HG02798 (cell line): ENCODE data around the gene RIPK4.

Source experiments
- ATAC-seq: cut with Tn5 transposase; IDR thresholded peaks from one replicate; pipeline ENCODE4 v1.9.1; 2021; ENCODE audit warnings: mild to moderate bottlenecking; ENCODE audit not compliant: unreplicated experiment, poor library complexity

Gene RIPK4

DNA sequence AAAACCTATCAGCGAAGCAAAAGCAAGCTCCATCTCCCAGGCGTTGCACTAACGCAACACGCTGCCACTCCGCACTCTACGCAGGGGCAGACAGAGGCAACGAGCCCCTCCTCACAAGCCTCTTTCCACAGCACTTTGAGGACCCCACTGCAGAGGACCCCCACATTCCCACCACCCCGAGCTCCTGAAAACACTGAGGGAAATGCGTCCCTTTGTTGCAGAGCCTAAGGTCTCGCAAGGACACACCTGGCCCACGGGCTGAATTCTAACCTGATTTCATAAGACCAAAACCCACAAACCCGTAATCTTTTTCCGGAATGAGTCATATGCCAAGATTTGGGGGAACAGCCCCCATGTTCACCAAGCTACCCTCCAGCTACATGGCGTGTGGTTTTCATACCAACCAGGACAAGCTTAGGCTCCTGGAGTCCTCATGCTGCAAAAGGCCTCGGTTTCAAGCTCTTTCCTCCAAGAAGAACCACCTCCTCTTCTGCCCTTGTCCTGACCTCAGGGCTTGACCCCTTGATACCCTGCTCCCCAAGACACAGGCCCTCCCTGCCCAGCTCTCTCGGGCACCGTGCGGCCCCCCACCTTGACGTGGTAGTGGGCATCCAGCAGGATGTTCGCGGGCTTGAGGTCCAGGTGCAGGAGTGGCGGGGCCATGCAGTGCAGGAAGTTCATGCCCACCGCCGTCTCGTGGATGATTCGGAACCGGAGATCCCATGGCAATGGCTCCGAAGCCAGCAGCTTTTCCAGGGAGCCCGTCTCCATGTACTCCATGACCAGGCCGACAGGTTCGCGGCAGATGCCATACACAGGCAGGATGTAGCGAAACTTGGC lies 10.7 kb downstream of the RIPK4 start:
- no peak for ATAC-seq

DNA sequence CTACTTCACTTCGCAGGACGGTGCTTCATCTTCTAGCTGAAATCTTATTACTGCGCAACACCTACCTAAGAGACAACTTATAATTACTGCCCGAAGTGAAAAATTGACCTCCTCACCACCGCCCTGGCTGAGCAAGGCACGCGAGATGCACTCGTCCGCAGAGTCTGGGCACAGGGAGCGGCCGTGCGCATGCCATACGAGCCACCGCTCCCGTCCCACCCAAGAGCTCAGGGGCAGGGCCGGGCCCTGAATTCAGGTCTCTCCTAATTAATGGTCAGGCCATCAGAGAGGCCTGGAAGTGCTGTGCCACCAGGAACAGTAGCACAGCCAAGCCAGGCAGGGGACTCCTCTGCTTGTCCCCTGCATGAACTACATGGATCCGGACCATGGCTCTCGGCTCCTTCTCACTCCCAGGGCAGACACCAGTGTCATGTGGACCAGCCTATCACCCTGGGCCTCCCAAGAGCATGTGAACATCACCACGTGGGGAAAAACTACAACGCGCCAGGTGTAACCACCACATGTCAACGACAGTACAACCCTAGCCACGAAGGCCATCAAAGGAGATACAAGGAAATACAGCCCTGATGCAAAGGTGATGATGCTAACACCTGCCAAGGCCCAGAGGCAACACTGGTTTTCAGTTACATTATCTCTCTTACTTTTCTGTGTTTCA lies 11.5 kb downstream of the RIPK4 start:
- no peak for ATAC-seq

DNA sequence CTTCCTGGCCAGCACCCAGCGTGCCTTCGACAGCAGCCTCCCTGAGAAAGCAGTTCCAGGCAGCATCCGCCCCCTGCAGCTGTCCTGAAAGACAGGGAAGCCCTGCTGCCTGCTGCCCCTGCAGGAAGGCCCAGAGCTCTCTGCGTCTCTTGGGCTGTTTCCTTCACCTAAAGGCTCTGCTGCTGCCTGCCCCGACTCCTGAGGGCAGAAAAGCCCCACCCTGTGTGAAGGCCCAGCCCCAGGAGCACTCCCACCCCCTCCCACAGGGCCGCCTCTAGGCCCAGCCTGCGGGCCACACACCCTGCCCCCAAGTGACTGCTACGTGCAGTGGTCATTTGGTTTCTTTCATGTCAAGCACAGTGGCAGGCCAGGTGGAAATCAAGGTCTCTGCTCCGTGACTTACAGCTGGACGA lies 12.4 kb downstream of the RIPK4 start:
- ATAC-seq: no peak

DNA sequence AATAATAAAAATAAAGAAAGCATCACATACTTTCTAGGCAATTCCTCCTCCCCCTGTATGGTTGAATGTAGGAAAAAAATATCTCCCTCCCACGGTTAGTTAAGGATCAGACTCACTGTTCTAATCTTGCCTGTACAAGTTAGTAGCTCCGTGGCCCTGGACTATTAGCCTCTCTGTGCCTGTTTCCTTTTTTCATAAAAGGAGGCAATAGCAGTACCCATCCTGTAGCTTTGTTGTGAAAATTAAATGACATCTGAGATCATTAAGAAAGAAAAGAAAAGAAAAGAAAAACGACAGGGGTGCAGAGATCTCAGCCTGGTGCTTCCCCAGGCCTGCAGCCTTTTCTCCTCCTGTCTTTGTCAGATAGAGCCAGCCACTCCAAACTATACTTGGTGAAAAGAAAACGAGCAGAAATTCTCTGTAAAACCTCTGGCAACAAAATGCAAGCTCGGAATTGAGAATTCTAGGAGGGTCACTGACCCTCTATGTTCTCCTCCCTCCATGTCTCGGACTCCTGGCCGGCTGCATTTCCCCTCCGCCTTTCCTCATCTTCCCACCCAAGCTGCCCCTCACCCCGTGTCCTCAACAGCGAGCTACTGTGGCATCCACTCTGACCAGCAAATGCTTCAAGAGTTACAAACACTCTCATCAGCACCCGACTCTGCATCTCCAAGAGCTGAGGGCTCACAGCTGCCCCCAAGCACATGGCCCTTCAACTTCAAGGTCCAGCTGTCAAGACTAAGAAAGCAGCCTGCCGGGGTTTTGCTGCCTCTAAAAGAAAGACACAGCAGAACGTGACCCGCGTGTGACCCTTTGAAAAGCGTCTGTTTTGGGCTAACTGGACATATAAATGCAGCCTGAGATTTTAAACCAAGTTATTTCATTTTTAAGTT lies 13.6 kb downstream of the RIPK4 start:
- no peak for ATAC-seq

DNA sequence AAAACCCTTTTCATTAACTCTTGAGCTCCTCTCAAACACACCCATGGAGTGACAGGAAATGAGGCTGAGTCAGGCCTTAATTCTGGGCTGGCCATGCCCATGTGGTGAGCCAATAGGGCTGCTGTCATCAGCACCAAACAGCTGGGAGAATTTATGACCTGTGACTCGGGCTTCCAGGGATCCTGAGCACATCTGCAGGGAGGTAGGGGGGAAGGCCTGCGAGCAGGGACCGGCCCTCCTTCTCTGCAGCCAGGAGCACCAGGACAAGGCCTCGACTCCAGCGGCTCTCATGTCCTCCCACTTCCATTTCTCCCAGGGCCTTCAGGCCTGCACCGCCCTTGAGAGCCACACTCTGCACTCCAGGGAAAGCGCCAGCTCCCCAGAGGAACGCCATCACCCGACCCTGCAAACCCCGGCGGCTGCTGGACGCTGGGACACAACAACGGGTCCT lies 14.6 kb downstream of the RIPK4 start:
- no peak for ATAC-seq

DNA sequence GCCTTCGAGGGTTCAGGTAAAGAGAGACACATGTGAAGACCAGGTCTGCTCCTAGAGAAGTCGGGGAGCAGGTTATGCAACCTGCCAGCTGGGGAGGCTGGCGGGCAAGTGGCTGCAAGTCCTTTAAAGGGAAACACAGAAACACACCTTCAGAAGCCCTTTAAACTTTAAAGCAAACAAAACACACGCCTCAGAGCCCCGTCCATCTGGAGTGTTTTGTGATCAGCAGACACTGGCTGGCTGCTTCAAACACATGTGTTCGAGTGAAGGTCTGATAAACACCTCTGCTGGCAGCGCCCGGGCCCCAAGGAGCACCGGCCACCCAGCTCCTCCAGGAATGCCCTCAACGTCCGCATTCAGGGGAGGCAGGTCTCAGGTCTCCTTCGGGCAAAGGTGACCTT lies 15.2 kb downstream of the RIPK4 start:
- no peak for ATAC-seq

DNA sequence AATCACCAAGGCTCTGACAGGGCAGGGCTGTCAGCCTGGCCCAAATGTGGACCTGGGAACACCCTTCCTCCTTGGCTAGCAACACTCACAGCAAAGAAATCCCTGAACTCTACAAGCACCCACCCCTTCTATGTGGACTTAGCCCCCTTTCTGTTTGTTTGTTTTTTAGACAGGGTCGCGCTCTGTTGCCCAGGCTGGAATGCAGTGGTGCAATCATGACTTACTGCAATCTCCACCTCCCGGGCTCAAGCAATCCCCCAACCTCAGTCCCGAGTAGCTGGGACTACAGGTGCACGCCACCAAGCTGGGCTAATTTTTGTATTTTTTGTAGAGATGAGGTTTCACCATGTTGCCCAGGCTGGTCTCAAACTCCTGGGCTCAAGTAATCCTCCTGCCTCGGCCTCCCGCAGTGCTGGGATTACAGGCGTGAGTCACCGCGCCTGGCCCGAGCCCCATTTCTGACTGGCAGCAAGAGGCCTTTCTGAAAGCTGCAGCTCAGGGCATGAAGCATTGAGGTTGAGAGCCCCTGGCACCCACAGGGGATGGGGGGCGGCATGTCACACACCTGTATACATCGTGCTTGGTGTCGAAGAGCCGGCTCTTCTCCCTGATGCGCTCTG lies 16.2 kb downstream of the RIPK4 start:
- no peak for ATAC-seq

DNA sequence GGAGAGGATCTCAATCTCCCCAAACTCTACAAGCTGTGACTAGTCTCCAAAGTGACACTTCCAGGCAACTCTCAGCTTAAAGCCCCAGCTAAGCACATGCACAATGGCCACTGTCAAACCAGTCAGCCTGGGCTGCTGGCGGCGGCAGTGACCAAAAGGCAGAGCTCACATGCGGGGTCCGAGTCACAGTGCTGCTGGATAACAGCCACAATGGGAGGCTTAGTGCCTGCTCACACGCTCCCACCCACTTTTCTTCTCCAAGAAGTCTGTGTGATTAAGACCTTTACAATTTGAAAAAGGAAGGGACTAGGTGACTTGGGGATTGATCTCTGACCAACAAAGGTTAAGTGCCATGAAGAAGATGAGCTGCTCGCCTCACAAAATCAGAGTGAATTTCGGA lies 16.8 kb downstream of the RIPK4 start:
- ATAC-seq: no peak

DNA sequence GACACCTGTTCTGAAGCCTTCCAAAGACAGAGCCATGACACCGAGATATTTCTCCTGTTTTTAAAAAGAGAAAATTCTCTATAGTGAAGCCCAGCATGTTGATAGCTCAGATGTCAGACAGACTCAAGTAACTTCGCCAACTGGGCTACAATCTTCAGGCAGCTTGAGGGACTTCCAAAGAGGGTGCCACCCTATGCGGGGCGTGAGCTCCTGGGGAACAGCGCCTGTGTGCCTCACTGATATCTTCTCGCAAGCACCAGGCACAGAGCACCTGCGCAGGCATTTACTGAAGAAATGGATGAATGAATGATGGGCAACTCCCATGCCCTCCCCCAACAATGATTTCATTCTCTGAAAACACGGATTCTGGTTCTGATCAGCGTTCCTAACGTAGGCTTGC lies 17.6 kb downstream of the RIPK4 start:
- ATAC-seq: no peak

DNA sequence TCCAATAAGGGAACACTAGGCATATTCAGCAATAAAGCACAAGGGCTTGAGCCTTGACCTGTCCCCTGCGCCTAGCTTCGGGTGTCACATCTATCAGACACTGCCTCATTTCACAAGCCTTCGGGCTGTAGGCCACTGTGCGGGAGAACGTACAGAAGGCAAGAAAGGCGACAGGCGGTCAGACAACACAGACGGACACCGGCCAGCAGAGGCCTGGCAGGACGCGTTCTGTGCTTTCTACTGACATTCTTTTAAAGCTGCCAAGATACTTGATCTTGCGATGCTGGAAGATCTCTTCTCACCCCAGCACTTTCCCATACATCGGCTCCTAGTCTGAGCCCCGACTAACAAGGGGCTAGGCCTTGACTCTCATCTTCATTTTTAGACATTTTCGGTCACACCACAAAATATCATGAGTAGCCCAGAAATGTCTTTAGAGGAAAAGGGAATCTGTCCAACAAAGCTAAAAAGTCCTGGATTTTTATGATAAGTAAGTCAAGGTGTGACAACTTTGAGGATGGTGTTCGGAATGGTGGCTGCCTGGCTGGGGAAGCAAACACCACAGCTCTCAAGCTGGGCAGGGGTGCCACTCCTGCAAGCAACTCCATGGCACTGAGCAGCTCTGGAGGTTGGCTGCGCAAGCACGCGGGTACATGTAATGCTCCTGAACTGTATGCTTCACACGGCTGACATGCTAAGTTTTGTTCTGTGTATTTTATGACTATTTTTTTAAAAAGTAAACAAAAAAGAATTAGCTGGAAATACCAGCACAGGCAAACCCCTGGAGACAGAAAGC lies 18.7 kb downstream of the RIPK4 start:
- ATAC-seq: no peak

DNA sequence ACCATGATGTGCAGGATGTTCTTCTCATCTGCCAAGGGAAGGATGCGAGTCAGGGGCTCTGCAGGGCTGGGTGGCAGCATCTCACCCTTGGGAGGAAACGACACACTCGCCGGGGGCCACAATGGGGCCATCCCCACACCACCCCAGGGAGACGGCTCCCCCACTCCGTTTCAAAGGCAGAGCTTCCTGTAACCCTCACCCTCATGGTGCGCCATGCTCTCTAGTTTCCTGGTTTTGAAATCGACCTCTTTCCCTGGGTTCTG lies 20.2 kb downstream of the RIPK4 start:
- ATAC-seq: no peak

DNA sequence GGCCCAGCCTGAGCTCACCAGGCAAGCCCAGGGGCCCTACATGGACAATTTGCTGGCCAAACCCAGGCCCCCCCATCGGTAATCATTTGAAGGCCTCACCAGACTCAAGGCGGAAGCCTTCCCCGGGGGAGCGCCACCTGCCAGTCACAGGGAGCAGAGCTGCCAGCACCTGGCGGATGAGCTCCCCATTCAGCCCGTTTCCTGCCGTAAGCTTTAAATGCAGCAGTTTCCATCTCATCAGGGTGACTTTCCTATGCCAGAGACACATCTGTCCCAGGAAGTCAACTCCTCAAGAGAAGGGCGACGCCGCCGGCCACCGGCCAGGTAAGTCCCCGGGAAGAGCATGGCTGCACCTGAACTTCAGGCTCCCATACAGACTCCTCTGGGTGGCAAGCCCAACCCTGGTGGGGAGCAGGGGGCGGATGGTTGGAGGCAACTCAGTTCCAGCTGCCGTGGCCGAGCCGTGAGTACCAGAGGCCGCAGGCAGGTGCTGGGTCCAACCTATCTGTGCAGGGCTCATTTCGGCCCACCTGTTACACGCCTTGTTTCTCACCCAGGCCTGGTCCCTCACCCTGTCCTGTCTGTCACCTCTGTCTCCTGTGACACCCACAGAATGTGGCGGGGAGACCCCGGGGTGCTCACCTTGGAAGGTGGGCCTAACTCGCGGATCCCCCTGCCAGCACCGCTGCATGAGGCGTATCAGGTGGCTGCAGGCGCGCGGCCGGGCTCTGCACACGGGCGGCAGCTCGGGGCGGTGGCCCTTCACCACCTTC lies 20.7 kb downstream of the RIPK4 start:
- ATAC-seq: no peak

DNA sequence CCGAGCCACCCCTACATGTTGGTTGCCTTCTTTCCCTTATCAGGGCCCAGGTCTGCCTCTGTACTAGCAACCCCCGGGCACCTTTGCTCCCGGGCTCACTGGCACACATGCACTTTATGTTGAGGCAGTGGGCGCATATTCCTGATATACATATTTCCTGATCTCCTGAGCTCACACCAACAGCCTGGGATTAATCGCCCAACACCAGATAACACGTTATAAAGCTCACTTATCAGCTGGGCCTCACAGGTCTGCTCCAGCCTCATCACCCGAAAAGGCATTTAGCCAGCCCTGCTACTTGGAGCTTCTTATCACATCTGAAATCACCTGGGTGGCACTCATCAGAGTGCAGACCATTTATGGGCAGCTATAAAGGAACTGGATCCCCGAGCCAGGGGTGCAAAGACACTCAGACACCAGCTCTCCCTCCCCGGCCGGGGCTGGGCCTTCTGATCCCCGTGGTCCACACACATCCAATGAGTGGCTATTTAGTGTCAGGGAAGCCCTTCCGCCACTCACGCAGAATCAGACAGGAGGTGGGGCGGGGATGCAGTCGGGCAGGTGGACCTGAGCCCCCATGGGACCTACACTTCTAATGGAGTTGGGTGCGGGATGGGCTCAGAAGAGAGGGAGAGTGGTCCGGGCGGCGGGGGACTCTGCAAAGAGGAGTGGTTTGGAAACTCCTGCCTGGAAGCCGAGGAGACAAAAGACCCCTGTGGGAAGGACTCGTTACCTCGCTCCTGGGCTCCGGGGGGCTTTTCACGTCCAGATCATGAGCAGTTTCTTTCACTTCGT lies 21.6 kb downstream of the RIPK4 start:
- ATAC-seq: no peak

DNA sequence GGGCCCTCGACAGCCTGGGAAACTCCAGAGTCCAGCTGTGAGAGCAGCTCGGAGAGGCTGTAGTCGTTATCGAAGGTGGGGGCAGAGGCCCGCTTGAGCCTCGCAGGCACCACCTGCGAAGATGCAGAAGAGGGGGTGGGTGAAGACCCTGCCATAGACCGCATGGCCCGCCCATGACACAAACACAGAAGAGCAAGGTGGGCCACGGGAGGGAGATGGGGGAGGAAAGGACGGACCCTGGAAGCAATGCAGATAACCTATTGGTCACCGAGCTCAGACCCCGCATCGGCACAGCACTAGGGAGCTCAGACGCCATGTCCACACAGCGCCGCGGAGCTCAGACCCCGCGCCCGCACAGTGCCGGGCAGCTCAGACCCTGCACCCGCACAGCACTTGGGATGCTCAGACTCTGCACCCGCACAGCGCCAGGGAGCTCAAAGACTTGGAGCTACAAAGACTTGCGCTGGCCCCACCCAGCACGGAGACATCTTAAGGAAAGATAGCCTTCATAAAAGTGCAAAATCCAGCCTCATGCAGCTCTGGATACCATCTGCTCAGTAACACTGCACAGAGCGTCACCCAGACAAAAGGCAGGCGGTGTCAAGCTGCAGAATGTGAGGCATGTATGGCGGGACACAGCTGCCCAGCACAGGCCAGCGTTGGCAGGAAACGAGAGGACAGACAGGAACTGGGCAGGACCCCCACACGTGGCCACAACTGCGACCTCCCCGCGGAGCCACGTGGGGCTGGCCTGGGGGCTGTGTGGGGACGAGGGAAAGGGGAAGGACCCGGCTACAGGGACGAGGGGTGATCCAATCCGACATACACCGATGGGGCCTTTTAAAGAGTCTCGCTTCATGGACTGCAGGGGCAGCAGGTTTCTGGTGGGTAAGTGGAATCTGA lies 22.6 kb downstream of the RIPK4 start:
- ATAC-seq: no peak

DNA sequence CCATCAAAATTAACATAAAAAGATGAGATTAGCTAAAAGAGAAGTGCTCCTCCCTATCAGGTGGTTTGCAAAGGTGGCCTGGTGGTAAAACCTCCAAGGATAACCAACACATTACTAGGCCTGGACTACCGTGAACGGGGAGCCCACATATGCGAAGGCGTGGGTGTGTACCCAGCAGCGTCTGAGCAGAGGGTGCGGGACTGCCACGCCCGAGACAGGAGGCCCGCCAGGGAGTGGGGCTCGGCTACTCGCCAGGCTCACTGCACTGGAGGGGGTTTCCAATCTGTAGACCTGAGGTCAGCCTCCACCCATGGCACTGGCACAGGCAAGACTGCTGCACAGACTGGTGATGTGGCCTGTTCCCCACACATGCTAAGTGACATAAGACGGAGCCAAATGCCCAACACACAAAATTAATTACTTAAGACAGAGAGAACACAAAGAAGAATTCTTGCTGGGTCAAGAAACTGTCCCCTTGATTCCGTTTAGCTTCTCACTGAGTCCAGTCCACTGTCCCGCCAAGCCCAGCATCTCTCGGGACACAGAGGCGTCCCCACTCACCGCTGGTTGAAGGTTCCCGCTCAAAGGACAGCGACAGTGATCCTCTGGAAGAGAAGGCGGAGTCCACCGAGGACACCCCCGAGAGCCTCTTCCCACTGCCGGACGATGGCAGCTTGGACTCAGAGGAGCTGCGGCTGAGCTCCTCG lies 23.4 kb downstream of the RIPK4 start:
- ATAC-seq: no peak

DNA sequence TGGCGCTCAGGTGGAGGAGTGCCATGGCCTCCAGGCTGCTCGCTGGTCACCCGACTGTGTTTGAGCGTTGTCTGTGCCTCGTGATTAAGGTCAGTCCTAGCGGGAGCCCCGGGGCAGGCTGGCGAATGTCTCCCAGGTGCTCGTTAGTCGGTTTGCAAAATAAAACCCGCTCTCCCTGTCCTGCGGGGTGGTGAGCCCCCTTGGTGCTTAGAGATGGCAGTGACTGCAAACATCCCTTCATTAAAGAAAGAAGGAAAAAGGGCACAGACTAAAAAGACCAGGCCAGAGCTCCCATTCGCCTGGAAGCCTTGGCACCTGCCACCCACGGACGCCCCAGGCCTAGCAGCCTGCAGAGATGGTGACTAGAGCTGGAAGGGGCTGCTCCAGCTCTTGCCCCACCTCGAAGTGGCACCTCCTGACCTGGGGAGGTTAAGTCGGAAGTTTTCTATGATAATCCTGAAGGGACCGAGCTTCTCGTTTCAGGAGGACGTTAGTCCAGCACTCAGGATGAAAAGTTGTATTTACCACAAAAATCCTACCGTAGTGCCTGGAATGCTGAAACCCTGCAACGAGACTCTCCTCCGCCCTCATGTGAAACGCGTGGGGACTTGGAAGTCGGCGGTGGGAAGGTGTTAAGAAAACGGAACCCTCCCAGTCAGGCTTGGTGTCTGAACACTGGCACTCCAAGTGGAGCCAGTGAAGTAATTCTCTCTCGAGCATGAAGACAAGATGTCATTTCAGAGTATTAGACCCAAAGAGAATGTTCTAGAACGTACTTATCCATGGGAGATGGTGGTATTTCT lies 24.6 kb downstream of the RIPK4 start:
- ATAC-seq: no peak
